Measurements from ENCODE around the gene DAP. TPM values are rescaled to one million over a fixed set of nuclear protein-coding genes. Genes with fewer than 3 reads are reported as not detected.

Gene DAP
- polyA plus RNA-seq, 1 experiment: 117 TPM

GRCh38 chr5:10672146-10673016, 88.7 kb downstream of the DAP start:
- Histone ChIP-seq H3K27me3 (ENCODE audit: control insufficient read depth, insufficient read depth, low read length) (no peaks in the 10 kb centered on the region), H3K27ac (ENCODE audit: low read depth, low read length) (no peak overlapping the region), H3K9me3 (ENCODE audit: control insufficient read depth, insufficient read depth, low read length) (peaks cover 6% of the 10 kb centered on the region), H3K4me3 (ENCODE audit: low read depth, low read length) (no peak overlapping the region)
- no peak for DNase-seq (ENCODE audit: low read depth, low spot score)
- ChIA-PET CTCF (interaction anchor here (0.6 kb wide), 1 partner anchor 184 kb away, joined by 3 read pairs; no protein-coding TSS in a partner anchor), POLR2A (no interaction called here)
- TF ChIP-seq CTCF (IDR thresholded peaks at IDR 0.05; ENCODE audit: low read depth, low read length): no peak

- Histone ChIP-seq H3K4me3 (ENCODE audit: low read depth, low read length) (no peak overlapping the region), H3K27me3 (ENCODE audit: control insufficient read depth, insufficient read depth, low read length) (no peaks in the 10 kb centered on the region), H3K27ac (ENCODE audit: low read depth, low read length) (no peak overlapping the region), H3K9me3 (ENCODE audit: control insufficient read depth, insufficient read depth, low read length) (peaks cover 6% of the 10 kb centered on the region)
- no peak for DNase-seq (ENCODE audit: low read depth, low spot score)
- ChIA-PET CTCF (interaction anchor here (0.6 to 1.0 kb wide), 2 partner anchors 185 to 219 kb away, joined by 3 read pairs; no protein-coding TSS in a partner anchor), POLR2A (no interaction called here)
- TF ChIP-seq CTCF (IDR thresholded peaks at IDR 0.05; ENCODE audit: low read depth, low read length): no peak
Measured at GRCh38 chr5:10671041-10672008, 89.7 kb downstream of the DAP start.

GRCh38 chr5:10669983-10670382, 91.1 kb downstream of the DAP start:
- no peak overlapping the region for H3K4me3 ChIP-seq (ENCODE audit: low read depth, low read length)
- H3K27ac ChIP-seq (ENCODE audit: low read depth, low read length): no peak overlapping the region
- peaks cover 6% of the 10 kb centered on the region for H3K9me3 ChIP-seq (ENCODE audit: control insufficient read depth, insufficient read depth, low read length)
- no peak for DNase-seq (ENCODE audit: low read depth, low spot score)
- CTCF ChIA-PET: no interaction called here
- H3K27me3 ChIP-seq (ENCODE audit: control insufficient read depth, insufficient read depth, low read length): no peaks in the 10 kb centered on the region
- TF ChIP-seq CTCF (IDR thresholded peaks at IDR 0.05; ENCODE audit: low read depth, low read length): no peak
- POLR2A ChIA-PET: no interaction called here

- TF ChIP-seq CTCF (IDR thresholded peaks at IDR 0.05; ENCODE audit: low read depth, low read length): no peak
- DNase-seq (ENCODE audit: low read depth, low spot score): no peak
- ChIA-PET CTCF (interaction anchor here (1.1 kb wide), 1 partner anchor 216 kb away, joined by 4 read pairs; no protein-coding TSS in a partner anchor), POLR2A (no interaction called here)
- peaks cover 6% of the 10 kb centered on the region; the same call in 1 of the 2 replicates for H3K9me3 ChIP-seq (ENCODE audit: control insufficient read depth, insufficient read depth, low read length)
- no peak overlapping the region for H3K27ac ChIP-seq (ENCODE audit: low read depth, low read length)
- no peak overlapping the region for H3K4me3 ChIP-seq (ENCODE audit: low read depth, low read length)
- no peaks in the 10 kb centered on the region for H3K27me3 ChIP-seq (ENCODE audit: control insufficient read depth, insufficient read depth, low read length)
Measured at GRCh38 chr5:10668697-10669096, 92.3 kb downstream of the DAP start.

Measured in AG04450 (cell line).